Fibroblast of lung (primary cell): ENCODE results near the gene DNMBP.

Experiments used
- CTCF ChIP-seq, 2 donors: IDR thresholded peaks in 1 of 2; conservative IDR thresholded peaks in 1 of 2; 1 replicate in 1 of 2; 2 replicates in 1 of 2; pipeline ENCODE4 v1.5.1; 2011 to 2012; ENCODE audit warnings: low read length in 2 of 2, control low read depth in 1 of 2, inconsistent platforms in 1 of 2, low read depth in 1 of 2, mild to moderate bottlenecking in 1 of 2
- EZH2 ChIP-seq: IDR thresholded peaks from 2 replicates; pipeline ENCODE4 v1.5.1; 2012; ENCODE audit warnings: low read length, control low read depth, mild to moderate bottlenecking; ENCODE audit errors: missing control alignments

- TF ChIP-seq CTCF (conservative IDR thresholded peaks at IDR 0.05 in 1 of 2, IDR thresholded peaks at IDR 0.05 in 1 of 2; ENCODE audit: low read depth in 1 of 2, low read length in 2 of 2) (no peak), EZH2 (no peak)
Observed at GRCh38 chr10:99976886-99977665, 32.7 kb downstream of the DNMBP start.
